Medulla oblongata (tissue), 1 donor: ENCODE measurements around the gene PAPPA.

ENCODE experiments used
- DNase-seq: peaks from one replicate; pipeline ENCODE4 v3.0.0-alpha.2; 2015; ENCODE audit errors: extremely low spot score

The PAPPA gene

DNA sequence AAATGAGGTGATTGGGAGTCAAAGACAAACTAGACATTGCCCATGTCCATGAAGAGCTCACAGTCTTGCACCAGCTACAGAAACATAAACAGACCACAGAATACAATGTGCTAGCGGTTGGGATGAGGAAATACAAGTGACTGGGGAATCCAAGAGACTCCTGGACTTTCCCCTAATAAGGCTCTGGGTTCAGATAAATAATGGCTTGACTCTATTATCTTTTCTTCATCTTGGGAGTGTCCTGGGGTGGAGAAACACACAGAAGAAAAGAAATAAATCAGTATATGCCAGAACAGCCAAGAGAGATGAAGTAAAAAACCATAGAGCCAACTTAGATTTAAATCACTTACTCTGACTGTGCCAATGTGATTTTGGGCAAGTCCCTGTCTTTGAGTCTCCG lies 227.8 kb downstream of the PAPPA start:
- no peak for DNase-seq

DNA sequence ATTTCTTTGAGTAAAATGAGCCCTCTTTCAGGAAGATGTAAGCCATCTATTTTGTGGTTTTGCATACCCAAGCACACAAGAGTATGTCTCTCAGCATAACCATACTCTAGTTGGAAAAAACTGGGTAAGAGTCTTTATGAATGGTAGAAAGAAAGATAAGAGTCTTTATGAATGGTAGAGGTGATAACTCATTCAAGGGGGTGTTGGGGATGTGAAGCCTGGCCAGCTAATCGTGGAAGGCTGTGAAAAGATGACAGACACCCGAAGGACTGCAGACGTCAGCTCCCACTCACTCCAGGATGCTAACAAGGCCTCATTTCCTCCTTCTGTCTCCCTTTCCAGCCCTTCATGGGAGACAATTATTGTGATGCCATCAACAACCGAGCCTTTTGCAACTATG lies 228.5 kb downstream of the PAPPA start:
- no peak for DNase-seq

DNA sequence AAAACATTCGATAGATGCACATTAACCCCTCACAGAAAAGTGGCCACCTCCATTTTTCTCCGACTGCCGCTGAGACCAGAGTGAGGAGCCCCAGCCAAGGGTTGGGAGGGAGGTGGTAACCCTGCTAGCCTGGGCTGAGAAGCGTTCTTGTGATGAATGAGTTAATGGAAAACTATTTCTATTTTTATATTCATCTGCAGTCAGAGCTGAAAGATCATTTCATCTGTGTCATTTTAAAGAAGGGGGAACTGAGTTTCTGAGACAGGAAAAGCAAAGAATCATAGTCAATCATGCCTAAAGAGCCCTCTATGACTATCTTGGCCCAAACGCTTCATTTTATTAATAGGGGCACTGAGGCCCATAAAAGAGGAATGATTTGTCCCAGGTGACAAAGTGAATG lies 229.5 kb downstream of the PAPPA start:
- DNase-seq = no peak

DNA sequence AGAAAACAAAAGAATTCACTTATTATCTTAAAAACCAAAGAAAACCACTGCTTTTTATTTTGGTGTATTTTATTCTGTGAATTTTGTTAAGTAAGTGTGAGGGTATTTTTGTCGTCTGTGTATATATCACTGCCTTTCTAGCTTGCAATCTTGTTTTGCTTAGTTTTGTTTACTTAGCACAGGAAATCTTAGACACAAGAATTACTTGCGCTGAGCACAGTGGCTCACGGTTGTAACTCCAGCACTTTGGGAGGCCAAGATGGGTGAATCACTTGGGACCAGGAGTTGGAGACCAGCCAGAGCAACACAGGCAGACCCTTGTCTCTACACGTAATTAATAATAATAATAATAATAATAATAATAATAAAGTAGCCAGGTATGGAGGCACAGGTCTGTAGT lies 230.3 kb downstream of the PAPPA start:
- DNase-seq = no peak

DNA sequence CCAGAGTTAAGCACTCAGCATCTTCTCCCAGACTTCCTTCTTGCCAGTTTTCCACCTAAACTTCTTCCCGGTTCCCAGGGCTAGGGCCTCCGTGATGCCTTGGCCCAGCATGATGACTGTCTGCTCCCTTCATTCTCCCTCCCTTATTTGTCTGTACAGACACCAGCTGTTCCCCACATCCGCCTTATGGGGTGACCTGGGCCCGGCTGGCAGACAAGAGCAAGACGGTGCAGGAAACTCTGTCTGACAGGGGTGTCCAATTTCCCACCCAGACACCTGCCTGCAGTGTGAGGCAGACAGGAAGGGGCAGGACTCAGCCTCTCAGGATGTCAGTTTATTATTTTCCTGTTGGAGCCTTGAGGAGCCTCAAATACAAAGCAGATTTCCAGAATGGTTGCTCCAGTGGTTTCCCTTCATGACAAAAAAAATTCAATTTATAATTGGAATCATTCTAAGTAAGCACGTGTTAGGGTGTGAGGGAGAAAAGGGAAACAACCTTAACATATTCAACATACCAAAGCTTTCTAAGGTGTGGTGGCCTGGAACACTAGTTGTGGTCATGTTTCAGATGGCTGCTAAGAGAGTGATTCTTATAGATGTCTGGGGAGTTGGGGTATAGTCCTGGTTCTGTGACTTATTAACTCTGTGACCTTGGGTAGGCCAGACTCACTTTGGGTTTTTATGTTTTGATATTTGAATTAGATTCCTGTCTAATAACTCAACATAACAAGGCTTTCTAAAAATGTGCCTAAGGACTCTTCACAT lies 234.5 kb downstream of the PAPPA start:
- DNase-seq = no peak

DNA sequence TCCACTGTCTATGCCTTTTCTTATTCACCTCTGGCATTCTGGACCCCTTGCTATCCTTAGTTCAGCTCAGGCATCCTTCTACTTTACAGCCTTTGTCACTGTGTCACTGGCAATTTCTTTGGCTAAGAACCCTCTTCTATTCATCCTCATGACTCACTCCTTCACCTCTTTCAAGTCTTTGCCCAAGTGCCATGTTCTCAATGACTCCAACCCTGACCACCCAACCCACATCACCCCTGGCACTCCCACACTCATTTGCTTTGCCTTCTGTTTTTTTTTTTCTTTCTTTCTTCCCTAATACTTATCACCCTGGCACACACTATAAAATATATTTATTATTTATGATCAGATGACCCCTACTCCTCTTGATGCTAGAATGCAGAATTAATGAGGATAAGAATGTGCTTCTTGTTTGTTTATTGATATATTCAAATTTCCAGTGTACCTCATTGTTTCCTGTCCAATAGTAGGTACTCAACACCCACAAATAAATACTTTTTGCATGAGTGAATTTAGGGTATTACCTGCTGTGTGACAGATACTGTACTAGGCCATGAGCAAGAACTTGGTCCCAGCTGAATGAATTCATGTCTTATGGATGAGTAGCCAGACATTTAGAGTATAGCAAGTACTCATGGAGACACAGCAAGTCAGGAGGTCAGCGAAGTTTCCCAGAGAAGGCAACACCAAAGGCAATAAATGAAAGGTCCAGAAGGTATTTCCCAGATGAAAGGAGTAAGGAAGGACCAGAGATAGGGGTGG lies 236.1 kb downstream of the PAPPA start:
- no peak for DNase-seq

DNA sequence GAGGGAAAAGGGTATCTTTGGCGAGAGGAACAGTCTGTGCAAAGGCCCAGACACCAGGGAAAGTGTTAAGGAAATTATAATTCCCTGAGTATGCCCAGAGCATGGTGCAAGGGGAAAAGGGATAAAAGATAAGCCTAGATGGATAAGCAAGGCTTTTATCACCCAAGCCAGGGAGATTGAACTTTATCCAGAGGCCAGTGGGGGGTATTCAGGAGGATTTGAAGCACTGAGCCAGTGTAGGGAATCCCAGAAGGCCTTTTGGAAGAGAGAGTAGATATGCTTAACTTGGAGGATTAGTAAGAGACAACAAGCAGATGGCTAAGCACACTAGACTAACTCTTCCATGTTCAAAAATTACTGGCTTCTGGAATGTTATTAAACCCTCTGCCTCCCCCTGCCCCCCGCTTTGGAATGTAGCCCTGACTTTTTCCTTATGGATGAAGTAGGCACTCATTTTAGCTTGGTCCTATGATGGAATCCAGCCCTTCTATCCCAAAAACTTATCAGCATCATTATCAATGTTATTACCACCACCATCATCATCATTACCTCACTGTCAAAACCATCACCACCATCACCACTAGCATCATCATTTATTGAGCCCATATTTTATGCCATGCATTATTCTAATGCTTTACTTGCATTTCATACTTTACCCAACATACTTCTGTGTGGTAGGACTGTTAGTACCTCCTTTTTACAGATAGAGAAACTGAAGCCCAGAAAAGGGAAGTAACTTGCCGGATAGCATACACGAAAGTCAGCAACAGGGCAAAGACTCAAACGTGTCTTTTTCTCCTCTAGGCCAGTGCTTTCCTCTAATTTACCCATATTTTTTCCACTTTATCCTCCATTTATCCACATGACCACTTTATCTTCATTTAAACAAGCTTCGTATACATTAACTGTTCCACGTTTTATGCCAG lies 237.0 kb downstream of the PAPPA start:
- no peak for DNase-seq

DNA sequence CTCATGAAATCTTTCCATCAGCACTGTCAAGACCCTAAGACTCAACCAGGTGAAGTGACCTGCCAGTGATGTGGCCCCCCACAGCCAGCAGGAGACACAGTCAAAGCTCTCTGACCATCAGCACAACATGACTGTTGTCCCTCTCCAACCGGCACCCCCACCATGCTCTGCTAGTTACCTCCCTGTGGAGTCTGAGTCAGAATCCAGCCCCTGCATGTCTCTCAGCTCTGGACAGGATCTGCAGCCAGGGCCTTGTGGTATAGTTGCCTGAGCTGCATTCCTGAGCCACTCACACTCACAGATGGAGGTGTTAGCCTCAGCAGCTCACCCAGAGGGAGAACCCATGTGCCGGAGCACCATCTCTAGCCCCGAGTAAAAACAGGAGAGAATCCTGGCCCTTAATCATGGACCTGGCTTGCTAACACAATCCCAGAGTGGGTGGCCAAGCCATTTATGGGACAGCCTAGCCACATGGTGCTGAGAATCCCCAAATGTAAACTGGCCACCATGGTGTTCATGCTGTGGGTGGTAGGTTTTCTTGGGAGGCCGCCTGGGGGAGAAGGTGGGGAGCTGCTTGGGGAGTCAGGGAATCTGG lies 237.8 kb downstream of the PAPPA start:
- DNase-seq = no peak

DNA sequence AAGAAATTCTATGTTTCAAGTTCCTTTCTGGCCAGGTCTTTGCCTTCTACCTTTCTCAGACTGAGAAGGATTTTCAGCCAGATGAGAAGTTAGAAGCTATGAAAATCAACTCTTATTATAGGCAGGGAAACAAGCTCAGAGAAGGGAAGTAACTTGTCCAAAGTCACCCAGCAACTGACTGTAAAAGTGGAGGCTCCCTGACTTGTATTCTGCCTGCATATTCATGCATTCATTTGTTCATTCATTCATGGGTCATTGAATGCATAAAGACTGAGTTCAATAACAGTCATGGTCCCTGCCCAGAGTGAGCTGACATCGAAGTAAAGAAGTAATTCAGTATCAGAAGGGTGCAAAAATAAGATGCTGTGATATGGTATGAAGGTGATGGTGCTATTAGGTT lies 239.6 kb downstream of the PAPPA start:
- no peak for DNase-seq

DNA sequence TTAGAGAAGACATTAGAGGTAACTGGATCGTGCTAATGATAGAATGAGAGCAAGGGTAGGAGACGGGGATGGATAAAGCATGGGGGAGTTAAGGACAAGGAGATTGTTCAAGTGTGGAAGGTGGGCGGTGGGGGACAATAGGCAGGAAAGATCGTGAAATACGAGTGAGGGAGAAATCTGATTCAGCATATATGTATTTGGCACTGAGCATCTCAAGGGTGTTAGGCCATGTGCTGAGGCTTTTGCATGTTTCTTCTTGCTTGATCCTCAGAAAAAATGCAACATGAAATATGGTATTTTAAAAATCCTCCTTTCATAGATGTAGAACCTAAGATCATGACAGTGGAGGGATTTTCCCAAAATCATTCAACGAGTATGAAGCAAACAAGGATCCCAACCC lies 240.5 kb downstream of the PAPPA start:
- no peak for DNase-seq

DNA sequence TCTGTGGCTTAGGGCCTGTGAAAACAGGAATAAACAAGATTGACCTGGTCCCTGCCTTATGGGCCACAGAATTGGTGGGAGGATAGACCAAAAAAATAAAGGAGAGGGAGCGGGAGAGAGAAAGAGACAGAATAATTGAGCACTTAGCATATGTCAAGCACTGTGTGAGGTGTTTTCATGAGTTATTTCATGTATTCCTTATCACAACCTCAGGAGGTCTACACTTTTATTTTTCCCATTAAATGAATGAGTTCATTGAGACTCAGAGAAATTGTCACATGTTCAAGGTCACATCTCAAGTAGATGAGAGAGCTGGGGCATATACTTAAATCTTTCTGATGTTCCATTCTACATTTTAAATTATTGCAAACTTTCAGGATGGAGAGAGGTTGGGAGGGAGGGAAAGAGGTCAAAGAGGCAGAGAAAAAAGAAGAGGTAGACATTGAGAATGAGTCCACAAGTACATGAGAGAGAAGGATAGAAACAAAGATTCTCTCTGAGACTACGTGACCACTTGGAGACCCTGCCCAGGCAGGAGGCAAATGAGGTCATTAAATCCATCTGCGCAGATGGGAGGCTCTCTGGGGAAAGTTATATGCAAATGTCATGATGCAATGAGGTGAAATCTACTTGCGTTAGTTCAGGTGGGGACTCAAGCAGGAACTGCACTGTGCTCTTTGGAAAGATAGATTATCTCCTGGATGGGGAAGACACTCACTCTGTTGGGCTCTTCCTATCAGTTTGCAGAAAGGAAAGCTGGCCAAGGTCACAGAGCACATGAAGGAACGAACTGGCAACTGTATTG lies 241.5 kb downstream of the PAPPA start:
- DNase-seq = no peak

DNA sequence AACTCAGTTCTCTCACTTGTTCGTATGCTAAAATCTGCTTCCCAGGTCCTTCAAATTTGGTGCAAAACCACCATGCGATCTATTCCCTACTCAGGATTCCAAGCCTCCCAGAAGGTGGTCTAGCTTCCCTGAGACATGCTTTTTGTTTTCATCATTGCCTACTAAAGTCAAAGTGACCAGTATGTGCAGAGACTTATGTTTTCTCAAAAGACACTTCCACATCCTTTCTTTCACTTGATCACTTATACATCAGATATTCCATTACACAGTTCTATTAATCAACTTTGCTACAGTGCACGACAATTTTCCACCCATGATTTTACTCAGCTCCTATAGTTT lies 242.1 kb downstream of the PAPPA start:
- DNase-seq = no peak

DNA sequence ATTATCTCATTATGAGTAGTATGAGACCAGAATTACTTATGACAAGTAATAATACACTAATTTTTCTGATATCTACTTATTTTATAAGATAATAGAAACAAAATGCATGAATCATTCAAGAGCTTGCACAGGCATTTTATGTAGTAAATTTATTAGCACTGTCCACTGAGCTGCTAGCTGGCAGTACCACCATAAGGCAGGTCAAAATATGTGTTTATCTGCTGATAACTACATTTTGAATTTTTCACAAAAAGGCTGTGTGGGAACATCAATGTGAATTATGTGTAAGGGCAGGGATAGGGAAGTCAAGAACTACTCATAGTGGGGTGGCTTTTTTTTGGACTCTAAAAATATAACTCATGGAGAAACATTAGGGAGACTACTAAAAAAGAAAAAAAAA lies 249.6 kb downstream of the PAPPA start:
- no peak for DNase-seq

DNA sequence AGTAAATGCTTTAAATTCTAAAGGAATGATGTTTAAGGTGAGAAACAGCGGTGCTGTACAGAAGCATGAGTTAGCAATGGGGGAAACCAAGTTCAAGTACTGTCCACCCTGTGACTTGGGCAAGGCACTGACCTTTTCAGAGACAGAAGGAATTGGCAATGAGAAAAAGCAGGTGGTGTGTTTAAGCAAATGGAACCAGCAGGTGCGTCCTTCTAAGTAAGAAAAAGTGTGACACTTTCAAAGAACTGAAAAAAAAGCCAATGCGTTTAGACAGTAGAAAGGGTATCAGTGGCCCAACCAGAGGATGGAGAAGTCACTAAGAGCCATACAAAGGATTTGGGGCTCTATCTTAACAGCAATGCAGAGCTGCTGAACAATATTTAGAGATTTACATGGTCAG lies 250.6 kb downstream of the PAPPA start:
- DNase-seq = no peak

DNA sequence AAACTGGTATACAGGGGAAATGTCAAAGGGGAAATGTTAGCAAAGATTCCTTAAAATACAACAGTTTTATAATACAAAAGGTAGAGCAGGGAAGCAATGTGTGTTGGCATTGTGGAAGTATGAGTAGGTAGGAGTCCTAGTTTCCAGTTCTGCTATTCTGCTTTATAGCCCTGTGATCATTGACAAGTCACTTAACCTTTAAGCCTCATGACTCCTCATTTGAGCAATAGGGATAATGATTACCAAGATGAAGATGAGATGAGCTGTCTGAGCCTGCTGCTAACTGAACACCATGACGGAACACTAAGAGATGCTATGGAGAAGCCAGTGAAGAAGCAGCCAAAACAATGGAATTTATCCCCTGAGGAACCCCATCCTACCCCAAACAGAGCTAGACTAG lies 251.7 kb downstream of the PAPPA start:
- DNase-seq = no peak

DNA sequence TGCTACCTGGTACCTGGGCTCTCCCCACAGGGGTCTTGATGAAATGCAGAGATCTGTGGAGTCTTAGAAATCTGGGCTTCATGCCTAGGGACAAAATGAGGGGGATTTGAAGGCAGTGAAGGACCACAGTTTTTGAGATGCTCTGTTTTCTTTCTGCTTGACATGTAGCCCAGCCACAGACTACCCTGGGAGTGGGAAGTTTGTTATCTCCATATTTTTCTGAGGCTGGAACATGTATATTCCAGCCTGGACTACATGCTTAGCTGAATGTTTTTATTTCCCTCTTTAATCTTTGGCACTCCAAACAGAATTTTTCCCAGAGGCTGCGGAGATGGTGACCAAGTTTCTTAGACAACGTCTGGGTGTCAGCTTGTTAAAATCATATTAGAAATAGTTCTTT lies 252.9 kb downstream of the PAPPA start:
- DNase-seq = no peak

DNA sequence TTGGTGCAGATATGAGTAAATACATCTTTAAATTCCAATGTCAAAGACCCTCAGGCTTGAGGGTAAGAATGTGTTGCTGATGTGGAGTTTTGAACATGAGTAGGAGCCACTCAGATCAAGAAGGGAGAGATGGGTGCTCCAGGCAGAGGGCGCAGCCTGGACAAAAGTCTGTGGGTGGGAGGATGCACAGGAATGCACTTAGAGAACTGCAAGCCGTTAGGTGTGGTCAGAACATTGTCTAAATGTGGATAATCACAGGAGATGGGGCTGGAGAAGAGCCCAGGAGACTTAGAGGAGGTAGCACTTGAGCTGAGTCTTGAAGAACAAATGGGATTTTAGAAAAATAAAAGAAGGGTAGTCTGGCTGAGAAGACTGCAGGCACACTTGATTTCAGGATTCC lies 255.5 kb downstream of the PAPPA start:
- no peak for DNase-seq

DNA sequence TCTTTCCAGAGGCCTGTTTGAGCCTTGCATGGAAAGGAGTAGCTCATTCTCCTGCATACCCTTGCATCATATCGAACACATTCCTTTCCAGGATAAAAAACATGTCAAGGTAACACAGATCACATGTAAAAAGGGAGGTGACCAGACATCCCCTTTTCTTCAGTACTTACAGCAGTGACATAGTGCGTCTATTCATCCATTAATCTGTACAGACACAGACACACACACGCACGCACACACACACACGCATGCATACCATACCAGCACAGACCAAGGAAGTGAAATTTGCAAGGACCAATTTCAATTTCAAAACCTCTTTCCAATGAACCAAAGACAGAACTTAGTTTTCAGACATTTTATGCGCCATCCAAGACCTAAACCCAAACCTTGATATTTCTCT lies 256.0 kb downstream of the PAPPA start:
- DNase-seq = no peak

DNA sequence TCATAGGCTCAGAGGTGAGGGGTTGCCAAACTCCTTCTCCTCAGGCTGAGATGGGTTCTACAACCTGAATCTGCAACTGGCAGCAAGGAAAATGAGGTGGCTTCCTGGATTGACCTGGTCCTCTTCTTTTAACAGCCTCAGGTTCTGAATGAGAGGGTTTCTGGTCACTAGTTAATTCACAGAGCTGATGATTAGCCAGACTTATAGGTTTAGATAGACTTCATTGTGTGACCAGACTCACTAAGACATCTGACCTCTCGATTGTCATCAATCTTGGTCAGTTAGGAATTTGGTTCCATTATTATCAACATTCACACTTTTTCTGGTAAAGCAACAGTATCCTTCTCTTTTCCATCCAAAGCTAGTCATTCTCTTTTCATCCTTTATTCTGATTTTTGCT lies 257.9 kb downstream of the PAPPA start:
- DNase-seq = no peak

DNA sequence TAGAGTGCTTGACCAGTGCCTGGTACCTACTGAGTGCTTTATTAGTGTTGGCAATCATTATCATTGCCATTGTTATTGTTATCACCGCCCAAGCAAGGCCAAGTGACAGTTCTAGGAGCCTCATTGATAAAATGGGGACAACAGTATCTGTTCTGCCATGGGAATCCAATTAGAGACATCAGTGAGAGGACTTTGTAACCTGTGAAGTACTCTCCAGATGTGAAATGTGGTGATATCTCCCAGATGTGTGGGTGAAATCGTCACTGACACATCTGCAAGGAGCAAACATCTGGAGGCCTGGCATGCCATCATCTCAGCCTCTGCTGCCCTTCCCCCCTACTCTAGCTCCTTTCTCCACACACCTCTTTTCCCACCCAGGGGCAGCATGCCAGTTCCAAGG lies 260.8 kb downstream of the PAPPA start:
- no peak for DNase-seq

DNA sequence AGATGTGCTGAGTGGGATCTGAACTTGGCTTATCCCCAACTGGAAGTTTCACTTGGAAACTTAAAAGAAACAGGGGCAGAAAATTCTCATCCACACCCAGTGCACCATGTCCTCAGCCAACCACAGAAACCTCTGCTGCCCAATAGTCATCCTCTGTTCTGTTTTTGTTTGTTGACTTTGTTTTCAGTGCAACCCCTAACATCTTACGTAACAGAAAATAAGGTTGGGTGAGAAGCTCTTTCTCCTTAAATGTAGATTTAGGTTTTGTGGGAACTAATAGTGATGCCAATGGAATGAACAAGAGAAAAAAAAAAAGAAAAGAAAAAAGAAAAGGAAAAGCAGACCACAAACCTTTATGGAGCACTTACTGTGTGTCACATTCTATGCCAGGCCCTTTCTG lies 262.8 kb downstream of the PAPPA start:
- DNase-seq = no peak
